ENCODE data around the gene SUMF1.

GRCh38 chr3:4404881-4405280 lies 62.2 kb downstream of the SUMF1 start:
- no peak for TF ChIP-seq CTCF (IDR thresholded peaks at IDR 0.05)
- TF ChIP-seq POLR2A (IDR thresholded peaks at IDR 0.05), result no peak
